EL (cell line): ENCODE data around the gene UBE2F.
"Not testable (repeated sequence)": the region's sequence is repeated elsewhere in the genome, so short reads cannot be mapped to it uniquely, and the experiment has no call there.

Source experiments
- DNase-seq: peaks from one replicate; pipeline ENCODE4 v3.0.0-alpha.2; 2016

Gene UBE2F

DNA sequence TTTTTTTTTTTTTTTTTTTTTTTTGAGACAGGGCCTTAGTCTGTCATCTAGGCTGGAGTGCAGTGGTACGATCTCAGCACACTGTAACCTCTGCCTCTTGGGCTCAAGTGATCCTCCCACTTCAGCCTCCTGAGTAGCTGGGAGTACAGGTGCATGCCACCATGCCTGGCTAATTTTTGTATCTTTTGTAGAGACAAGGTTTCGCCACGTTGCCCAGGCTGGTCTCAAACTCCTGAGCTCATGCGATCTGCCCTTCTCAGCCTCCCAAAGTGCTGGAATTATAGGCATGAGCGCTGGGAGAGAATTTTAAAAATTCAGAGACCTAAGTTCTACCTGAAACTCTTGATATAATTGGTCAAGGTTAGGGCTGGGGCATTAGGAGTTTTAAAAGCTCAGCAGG, 14.8 kb downstream of the UBE2F start:
- DNase-seq = not testable (repeated sequence)

DNA sequence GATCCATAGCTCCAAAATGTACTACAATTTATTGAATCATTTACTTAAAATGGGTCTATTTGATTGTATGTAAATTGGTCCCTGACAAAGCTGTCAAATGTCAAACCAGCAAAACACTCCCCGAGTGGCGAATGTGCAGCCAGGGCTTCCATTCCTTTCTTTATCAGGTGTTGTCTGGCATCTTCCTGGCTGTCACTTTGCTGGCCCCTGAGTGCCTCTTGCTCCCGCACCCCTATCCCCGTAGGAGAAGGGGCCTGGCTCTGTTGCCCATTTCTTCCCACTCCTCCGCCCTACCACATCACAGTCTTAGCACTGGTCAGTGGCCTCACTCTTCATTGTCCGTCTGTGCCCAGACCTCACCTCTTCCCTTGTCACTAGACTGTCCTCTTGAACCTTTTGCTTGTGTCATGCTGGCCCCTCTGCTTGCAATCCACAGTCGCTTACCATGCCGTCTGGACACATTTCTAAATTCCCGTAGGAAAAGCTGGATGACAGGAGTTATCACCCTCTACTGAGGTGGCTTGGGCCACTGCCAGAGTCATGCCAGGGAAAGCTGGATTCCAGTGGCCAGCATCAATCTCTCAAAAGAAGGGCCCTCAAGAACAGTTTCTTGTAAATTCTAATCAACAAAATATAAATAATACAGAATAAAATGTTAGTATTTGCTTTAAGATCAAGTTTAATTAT, 15.4 kb downstream of the UBE2F start:
- no peak for DNase-seq

DNA sequence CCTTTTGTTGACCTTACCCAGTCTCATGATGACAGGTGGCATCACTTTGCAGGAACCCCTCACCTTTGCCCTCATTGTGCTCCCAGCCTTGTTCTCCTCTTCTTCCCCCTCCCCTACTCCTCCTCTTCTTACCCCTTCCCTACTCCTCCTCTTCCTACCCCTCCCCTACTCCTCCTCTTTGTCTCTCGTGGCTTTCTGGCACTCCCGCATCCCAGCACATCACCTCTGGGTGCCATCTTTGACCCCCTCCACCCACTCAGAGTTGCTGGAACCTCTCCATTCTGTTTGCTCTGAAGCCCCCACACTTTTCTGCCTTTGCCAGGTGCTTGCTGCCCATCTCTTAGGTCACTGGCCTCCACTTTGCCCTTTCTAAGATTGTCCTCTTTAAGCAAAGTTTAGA, 17.1 kb downstream of the UBE2F start:
- DNase-seq = no peak

DNA sequence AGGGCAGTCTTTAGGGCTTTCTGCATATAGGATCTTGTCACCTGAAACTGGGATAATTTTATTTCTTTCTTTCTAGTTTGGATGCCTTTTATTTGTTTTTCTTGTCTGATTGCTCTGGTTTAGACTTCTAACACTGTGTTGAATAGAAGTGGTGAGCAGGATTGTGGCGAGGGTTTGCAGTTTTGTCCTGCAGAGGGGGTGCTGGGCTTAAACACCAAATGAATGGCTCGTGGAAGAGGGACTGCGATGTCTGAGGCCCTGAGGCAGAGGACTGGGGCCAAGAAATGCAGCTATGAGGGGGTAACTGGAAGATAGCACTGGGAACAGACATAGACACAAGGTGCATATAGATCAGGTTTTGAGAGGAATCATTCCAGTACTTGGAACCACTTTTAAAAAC, 20.5 kb downstream of the UBE2F start:
- DNase-seq = no peak

DNA sequence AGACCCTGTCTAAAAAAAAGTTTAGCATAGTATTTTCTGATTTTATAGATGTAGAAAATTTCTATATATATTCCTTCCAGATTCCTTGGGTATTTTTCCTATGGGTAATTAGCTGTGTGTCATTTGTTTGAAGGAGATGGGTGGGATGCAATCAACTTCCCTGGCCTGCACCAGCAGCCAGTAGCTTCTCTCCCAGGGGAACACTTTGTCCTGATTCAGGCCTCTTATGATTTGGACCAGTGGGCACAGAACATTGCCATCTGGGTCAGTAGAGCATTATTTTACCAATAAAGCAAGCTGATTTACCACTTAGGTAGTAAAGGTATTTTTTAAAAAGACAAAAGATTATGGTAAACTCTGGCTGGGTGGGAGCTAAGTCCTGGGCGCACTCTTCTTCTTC, 26.9 kb downstream of the UBE2F start:
- no peak for DNase-seq

DNA sequence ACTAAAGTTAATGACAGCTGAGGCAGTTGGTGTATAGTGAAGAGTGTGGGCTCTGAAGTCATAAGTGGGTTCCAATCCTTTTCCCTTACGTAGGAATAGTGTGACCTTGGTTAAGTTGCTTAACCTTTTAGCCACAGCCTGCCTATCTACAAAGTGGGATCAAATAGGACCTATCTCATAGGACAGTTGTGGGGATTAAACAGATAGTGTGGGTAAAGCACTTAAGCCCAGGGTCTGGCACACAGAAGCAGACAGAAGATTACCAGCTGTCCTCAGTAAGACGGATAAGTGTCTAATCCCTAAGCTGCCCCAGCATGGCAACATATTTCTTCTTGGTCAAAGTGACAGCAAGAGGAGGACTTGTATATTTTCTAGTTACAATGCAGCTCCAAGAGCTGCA, 28.2 kb downstream of the UBE2F start:
- DNase-seq = no peak

DNA sequence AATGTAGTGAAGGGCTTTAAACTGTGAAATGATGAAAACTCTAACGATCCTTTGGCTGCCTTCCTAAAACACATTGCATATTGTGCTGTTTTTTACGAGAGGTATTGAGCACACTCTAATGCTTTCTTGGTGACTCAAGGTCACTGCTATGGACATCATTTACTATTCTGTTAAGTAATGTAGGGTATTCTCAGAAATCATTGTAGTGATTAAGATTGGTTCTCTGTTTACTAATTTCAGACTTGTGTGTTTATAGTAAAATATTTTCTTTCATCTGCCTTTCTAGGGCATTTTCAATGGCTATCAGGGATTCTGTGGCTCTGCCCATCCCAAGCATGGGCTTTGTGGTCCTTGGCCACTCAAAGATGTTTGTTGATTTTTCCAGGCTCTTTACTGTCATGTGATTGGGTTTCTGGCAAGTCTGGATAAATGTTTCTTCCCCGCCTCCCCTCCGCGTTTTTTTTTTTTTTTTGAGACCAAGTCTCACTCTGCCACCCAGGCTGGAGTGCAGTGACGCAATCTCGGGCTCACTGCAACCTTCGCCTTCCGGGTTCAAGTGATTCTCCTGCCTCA, 29.3 kb downstream of the UBE2F start:
- peak; percentile 75 for DNase-seq

DNA sequence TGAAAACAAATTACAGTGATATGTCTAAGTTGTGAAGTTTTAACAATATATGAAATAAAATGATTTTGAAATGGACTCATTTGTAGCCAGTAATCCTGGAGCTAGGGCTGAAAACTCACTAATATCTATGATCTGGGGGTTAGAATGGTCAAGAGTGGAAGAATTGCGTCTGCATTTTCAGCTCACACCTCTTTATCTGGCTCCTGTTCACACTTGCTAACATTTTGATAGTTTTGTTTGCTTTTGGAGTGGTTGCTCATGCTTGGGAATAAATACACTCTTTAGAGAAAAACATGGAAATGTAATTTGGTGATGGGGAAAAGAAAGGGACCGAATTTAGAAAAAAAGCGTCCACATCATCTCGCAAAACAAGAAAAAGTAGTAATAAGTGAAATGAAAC, 30.7 kb downstream of the UBE2F start:
- no peak for DNase-seq

DNA sequence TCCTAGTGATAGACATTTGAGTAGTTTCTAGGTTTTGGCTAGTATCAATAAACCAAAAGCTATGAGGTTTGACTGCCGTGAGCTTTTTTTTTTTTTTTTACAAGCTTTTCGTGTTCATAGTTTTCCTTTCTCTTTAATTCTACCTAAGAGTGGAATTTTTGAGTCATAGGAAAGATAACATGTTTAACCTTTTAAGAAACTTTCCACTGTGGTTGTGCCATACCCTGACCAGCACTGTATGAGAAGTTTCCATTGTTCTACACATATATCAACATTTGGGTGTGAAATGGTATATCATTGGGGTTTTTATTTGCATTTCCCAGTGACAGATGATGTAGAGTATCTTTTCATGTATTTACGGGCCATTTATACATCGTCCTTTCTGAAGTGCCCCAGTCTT, 31.7 kb downstream of the UBE2F start:
- DNase-seq = no peak

DNA sequence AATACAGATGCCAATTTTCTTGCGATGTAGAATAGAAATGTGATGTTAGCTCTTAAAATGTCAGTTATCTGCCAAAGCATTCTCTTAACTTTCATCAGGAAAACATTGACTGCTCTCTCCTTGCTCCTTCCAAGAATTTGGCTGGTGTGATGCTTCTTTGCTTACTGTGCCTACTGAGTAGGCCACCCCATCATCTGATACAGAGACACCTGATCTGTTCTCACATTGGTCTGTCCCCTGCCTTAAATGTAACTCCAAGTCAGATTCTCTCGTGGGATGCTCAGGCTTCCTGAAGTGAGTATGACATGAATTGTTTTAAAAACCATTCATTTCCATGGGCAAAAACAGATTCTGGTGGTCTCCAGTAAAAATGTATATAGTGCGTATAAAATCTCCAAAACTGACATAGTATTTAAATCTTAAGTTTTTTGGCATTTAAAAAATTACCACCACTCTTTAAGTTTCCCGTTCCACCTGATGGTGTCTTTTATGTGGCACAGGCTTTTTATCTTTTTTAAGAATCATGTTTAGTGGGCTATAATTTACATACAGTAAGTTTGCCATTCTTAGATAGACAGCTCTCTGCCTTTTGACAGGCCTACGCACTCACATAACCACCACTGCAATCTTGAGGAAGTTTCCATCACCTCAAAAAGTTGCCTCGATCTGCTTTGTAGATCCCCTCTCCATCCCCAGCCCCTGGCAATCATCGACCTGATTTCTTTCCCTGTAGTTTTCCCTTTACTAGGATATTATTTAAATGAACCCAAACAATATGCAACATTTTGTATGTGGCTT, 36.6 kb downstream of the UBE2F start:
- DNase-seq = no peak

DNA sequence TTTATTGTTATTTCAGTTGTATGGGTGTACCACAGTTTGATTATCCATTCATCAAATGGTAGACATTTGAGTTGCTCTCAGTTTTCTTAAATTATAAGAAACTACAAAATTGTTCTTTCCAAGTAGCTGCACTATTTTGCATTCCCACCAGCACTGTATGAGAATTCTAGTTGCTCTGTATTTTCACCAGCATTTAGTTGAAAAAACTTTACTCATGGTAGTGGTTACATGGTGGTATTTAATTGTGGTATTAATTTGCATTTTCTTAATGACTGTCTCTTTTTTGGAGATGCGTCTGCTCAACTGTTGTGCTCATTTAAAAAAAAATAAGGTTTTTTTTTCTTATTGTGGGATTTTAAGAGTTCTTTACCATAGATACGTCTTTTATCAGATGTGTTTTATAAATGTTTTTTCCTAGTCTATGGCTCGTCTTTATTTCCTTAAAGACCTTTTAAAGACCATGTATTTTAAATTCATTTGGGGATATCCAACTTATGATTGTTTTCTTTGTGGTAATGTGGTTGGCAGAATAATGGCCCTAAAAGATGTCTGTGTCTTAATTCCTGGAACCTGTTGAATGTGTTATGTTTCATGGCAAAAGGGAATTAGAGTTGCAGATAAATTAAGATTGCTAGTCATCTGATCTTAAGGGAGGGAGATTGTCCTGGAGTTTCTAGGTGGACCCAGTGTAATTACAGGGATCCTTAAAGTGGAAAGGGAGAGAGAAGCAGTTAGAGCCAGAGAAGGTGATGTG, 37.4 kb downstream of the UBE2F start:
- no peak for DNase-seq

DNA sequence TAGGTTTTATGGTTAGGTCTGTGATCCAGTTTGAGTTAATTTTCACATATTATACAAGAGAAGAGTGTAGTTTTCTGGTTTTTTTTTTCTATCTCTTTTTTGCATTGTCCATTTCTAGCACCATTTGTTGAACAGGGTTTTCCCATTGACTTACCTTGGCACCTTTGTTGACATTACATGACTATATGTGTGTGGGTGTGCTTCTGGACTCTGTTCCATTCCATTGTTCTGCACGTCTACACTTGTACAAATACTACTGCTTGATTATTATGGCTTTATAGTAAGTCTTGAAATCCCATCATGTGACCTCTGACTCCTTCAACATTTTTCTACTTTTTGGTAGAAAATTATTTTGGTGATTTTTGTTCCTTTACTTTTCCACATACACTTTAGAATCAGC, 38.7 kb downstream of the UBE2F start:
- DNase-seq = no peak

DNA sequence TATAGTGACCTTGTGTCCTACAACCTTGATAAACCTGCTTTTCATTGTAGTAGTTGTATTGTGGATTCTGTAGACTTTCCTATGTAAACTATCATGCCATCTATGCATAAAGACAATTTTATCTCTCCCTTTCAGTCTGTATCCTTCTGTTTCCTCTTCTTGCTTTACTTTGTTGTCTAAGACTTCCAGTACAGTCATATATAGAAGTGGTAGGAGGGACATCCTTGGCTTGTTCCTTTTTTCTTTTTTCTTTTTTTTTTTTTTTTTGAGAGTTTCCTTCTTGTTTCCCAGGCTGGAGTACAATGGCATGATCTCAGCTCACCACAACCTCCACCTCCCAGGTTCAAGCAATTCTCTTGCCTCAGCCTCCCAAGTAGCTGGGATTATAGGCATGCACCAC, 39.7 kb downstream of the UBE2F start:
- DNase-seq = no peak

DNA sequence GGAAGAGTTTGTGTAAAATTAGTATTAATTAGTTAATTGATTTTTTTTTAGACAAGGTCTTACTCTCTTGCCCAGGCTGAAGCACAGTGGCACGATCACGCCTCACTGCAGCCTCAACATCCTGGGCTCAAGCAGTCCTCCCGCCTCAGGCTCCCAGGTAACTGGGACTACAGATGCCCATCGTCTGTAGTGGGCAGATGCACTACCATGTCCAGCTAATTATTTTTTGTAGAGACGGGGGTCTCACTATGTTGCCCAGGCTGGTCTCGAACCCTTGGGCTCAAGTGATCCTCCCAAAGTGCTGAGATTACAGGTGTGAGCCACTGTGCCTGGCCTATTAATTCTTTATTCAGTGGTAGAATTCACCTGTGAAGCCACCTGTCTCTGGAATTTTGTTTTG, 41.1 kb downstream of the UBE2F start:
- DNase-seq = no peak

DNA sequence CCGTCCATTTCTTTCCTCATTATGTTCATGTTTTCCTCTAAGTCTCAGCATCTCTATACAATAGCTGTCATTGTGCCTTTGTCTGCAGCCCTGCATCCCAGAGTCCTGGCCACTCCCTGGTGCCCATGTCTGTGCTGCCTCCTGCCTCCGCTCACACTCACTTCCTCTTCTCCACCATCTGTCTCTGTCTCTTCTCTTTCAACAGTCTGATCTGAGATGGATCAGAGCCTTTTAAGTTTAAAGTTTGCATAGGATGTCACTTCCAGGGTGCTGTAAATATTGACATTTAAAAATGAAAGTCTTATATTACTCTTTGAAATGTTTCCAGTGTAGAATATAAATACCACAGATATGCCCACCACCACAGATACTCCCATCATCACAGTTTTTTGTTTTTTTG, 42.7 kb downstream of the UBE2F start:
- DNase-seq = no peak

DNA sequence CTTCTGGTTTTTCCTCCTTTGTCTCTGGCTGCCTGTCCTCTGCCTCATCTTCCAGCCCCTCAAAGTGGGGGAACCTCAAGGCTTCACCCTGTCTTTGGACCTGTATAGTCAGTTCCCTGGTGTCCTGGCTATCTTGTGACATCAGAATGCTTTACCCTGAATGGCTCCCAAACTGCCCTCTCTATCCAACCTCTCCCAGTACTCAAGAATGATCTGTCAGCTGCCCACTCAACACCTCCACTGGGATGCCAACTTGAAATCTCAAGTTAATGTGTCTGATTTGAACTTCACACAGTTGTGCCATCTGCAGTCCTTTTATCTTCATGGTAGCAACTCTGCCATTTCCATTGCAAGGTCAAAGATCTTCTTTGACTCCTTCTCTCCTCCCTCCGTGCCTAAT, 43.8 kb downstream of the UBE2F start:
- DNase-seq = no peak

DNA sequence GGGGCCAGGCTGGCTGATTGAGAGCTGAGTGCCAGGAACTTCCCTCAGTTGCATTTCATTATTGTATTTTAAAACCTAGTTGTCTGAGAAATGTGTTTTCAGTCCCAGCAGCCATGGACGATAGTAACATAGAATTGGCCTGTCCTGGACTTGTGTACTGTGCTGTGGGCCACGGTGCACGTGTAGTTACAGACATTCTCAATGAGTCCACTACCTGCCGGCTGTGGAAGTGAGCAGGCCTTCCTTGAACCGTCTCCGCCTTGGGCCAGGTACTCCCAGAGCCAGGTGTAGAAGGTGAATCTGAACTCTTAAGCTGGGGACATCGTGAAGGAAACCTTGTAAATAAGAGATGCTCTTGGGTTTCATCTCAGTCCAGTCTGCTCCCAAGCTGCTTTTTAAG, 47.0 kb downstream of the UBE2F start:
- no peak for DNase-seq

DNA sequence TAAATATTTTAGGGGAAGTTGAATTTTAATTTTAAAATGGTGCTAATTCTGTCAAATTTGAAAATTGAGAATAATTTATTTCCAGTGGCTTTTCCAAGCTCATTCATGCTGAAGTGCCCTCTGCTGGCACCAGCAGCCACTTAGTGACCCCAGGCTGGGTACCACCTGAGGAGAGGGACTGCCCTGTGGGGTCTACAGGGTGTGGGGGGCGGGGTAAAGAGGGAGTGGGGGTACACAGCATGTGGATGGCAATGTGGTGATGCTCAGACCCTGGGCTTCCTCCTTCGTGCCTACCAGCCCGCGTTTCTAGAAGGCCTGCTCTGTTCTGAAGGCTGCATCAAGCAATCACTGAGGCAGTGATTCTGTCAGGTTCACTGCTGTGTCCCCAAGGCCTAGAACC, 48.9 kb downstream of the UBE2F start:
- DNase-seq = no peak

DNA sequence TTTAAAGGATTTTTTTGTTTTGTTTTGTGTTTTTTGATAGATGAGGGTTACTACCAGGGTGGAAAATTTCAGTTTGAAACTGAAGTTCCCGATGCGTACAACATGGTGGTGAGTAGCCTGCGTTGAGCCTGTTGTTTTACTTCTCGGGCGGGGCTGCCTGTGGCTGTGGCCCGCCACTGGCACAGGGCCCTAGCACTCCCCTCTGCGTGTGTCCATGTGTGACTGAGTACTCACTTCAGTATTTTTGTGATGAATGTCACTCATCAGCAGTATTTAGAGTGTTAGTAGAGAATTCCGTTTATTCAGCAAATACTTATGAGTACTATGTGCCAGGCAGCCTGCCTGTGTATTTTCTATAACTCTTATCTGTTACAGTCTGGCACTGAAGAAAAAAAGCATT, 49.7 kb downstream of the UBE2F start:
- no peak for DNase-seq

DNA sequence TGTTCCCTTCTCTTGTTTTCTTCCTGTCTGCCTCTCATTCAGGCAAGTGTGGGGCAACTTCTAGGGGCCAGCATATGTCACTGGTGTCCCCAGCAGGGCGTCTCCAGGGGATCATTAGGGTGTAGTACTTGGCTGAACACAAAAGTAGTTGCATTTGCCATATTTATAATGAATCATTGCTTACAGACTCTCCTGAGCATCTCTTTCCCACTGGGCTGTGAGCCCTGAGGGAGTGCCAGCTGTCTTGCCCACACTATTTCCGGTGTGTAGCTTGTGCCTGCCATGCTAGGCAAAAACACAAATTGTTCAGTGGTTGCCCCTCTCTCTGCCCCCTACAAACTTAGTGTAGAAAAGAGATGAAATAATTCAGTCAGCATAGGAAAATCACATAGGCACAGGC, 53.1 kb downstream of the UBE2F start:
- DNase-seq = no peak

DNA sequence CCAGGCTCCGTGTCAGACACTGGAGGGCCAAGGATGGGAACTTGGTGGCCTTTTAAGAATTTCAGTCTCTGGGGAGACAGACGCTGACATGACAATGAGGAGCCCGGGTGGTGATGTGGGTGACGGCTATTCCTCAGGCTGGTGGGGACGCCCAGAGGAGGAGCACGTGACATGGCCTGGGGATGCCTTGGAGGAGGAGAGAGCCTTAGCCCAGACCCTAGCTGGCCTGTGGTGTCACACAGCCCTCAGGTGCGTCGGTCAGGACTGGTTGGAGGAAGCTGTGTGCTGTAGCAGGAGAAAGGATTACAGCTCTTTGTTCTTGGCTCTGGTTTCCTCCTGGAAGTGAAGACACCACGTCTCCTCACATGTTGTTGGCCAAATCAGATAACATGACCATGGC, 54.0 kb downstream of the UBE2F start:
- DNase-seq = no peak

DNA sequence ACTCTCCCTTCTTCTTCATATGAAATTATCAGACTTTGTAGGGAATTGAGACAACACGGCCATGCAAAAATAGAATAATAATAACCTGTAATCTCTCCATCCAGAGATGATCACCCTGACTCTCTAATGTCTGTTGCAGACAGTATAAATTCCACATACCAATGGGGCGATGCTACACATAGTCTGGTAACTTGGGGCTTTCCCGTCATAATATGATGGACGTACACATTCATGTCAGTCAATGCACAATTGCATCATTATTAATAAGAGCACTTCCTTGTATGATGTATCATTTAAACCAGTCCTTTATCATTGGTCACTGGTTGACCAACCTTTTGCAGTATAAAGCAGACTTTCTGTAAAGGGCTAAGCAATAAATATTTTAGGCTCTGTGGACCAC, 54.5 kb downstream of the UBE2F start:
- DNase-seq = peak; percentile 57

DNA sequence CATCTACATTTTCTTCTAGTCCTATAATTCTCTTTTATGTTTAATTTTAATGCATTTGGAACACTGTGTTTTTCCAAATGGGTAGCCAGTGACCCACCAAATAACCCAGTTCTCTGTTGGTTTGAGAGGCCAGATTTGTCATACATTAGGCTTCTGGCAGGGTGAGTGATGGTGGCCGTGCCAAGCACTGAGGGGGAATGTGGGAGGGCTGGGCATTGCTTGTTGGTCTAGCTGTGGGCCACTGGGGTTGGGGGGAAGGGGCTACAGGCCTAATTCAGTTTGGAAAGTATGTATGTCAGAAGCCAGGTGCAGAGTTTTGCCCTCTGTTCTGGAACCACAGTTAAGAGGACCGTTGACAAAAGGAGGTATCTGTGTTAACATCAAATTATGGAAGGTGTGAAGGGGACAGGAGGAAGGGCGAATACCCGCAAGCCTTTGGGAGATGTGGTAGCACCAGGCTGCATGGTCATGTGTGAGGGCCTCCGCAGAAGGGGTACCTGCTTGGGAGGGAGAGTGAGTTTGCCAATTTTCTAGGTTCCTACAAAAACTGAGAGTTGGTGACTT, 55.9 kb downstream of the UBE2F start:
- no peak for DNase-seq
